ENCODE data around the gene BFSP2.

The BFSP2 gene

GRCh38 chr3:133400006-133400515, at the start of gene BFSP2:
Gene BFSP2 (plus strand): TSS chr3:133400056. CDS start chr3:133400084, 28 bp downstream.
- no peak for DNase-seq

GRCh38 chr3:133354721-133355120, 45.1 kb upstream of the BFSP2 start:
- DNase-seq = no peak

GRCh38 chr3:133360476-133360875, 39.4 kb upstream of the BFSP2 start:
- DNase-seq = no peak

GRCh38 chr3:133361011-133361410, 38.8 kb upstream of the BFSP2 start:
- DNase-seq = no peak

GRCh38 chr3:133361435-133361834, 38.4 kb upstream of the BFSP2 start:
- DNase-seq = no peak

- no peak for DNase-seq
Observed at GRCh38 chr3:133362539-133362938, 37.3 kb upstream of the BFSP2 start.

- DNase-seq = no peak
Observed at GRCh38 chr3:133364704-133365103, 35.2 kb upstream of the BFSP2 start.

GRCh38 chr3:133366921-133367320, 32.9 kb upstream of the BFSP2 start:
- no peak for DNase-seq

GRCh38 chr3:133367403-133367802, 32.5 kb upstream of the BFSP2 start:
- no peak for DNase-seq

GRCh38 chr3:133367956-133368355, 31.9 kb upstream of the BFSP2 start:
- no peak for DNase-seq

- DNase-seq = no peak
Observed at GRCh38 chr3:133368371-133369067, 31.3 kb upstream of the BFSP2 start.

GRCh38 chr3:133369068-133369440, 30.8 kb upstream of the BFSP2 start:
- DNase-seq = no peak

- DNase-seq = no peak
Observed at GRCh38 chr3:133371181-133371580, 28.7 kb upstream of the BFSP2 start.

GRCh38 chr3:133371676-133372075, 28.2 kb upstream of the BFSP2 start:
- no peak for DNase-seq

GRCh38 chr3:133374708-133375402, 25.0 kb upstream of the BFSP2 start:
- DNase-seq = no peak

- DNase-seq = no peak
Observed at GRCh38 chr3:133375403-133375745, 24.5 kb upstream of the BFSP2 start.

- DNase-seq = no peak
Observed at GRCh38 chr3:133376810-133377209, 23.0 kb upstream of the BFSP2 start.

GRCh38 chr3:133377396-133377795, 22.5 kb upstream of the BFSP2 start:
- DNase-seq = peak; percentile 34 to 43 (median 39)

GRCh38 chr3:133379926-133380325, 19.9 kb upstream of the BFSP2 start:
- no peak for DNase-seq

GRCh38 chr3:133380481-133381225, 19.2 kb upstream of the BFSP2 start:
- no peak for DNase-seq

- no peak for DNase-seq
Observed at GRCh38 chr3:133381346-133382109, 18.3 kb upstream of the BFSP2 start.

GRCh38 chr3:133383175-133383574, 16.7 kb upstream of the BFSP2 start:
- no peak for DNase-seq

- DNase-seq = no peak
Observed at GRCh38 chr3:133383741-133384140, 16.1 kb upstream of the BFSP2 start.
